Measurements from ENCODE around the gene OGFRL1. TPM values are rescaled to one million over a fixed set of nuclear protein-coding genes. Genes with fewer than 3 reads are reported as not detected.
A peak's percentile ranks its signal among the peaks of the same experiment; 100 is the strongest.

OGFRL1 gene
- total and polyA plus RNA-seq, 2 of the 4 experiments (the other 2 are of a cell fraction) = 5.4 to 5.7 TPM

DNA sequence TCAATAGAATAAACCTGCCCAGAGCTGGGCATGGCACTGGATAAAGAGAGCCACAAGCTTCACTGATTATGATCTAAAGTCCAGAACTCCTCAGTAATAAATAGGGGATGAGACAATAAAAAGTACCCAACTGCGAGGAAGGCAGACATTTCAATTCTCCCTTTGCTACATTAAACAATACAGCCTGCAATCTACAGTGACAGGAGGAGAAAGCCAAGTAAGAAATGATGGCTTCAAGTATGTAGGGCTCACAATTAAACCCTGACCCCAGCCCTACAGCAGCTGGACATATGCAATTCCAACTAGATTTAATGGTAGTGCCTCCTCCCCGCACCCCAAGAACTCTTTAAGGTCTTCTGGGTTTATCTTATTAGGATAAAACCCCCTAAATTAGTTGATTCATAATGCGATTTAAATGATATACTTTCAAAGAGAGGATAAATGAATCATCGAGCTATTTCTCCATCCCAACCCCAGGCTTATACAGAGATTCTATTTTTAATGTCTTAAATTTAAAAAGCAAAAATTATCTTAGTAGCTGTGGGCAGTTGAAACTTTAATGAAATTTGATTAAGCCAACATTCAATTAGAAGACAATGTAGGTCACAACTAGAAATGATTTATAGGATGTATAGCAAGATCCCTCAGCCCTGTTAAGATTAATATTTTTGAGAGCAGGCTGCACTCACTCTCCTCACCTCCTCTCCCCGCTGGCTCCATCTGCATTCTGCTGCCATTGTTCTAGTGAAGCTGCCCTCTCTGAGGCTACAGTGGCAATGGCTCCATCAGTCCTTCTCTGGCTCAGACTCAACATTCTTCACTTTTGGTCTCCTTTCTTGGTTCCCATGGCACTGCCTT lies 57.1 kb downstream of the OGFRL1 start:
- H2BK120ac ChIP-seq (ENCODE audit: low read depth, low read length) = no peak overlapping the region
- H3K4me2 ChIP-seq (ENCODE audit: low read depth, low read length) = no peak overlapping the region
- DNase-seq (no peak), ATAC-seq (ENCODE audit: low read depth) (no peak)
- no peak overlapping the region for H2AFZ ChIP-seq (replicated peaks; ENCODE audit: low read length, poor library complexity)
- no peak overlapping the region for H2BK20ac ChIP-seq (ENCODE audit: low read depth, low read length)
- no peak overlapping the region for H4K5ac ChIP-seq (ENCODE audit: low read depth, low read length)
- no peak overlapping the region for H3K27ac ChIP-seq (ENCODE audit: insufficient read depth, low read length)
- 89% methylated on average over 1 of the region's 5 CpGs; no CpG with 5 or more reads in 1 of the 2 experiments for WGBS, 2 experiments (ENCODE audit: extremely low coverage in 2 of 2, insufficient read length in 1 of 2)
- intact Hi-C loops (cut with micrococcal nuclease) (loop anchor here (5.0 kb wide), 1 partner anchor 53 kb away; no protein-coding TSS in a partner anchor), in situ Hi-C loops (cut with MboI; ENCODE audit: low sequenced_read_pairs) (no loop called here), dilution Hi-C loops (cut with HindIII; ENCODE audit: low sequenced_read_pairs, unreplicated experiment) (no loop called here)
- H3K23ac ChIP-seq (ENCODE audit: low read depth, low read length) = no peak overlapping the region
- H3K36me3 ChIP-seq (ENCODE audit: control insufficient read depth, insufficient read depth, low read length) = no peaks in the 10 kb centered on the region
- H3K9me1 ChIP-seq (ENCODE audit: insufficient read depth, low read length) = peaks cover under 1% of the 10 kb centered on the region; the same call in 1 of the 2 replicates
- peak overlapping the region; percentile 47; the same call in 1 of the 2 replicates for H3K18ac ChIP-seq (ENCODE audit: low read depth, low read length)
- ChIA-PET CTCF (interaction anchor here (0.9 kb wide), 1 partner anchor 160 kb away, joined by 3 read pairs; no protein-coding TSS in a partner anchor), POLR2A (ENCODE audit: unreplicated experiment) (no interaction called here)
- peak overlapping the region; percentile 14; the same call in 1 of the 2 replicates for H3K14ac ChIP-seq (replicated peaks; ENCODE audit: low read depth, low read length)
- H3K4ac ChIP-seq (ENCODE audit: low read depth, low read length) = no peak overlapping the region
- H4K20me1 ChIP-seq (ENCODE audit: insufficient read depth, low read length) = no peaks in the 10 kb centered on the region
- 0 out of 4 replicates have a peak, but pooled peaks cover 2 to 3% of the 10 kb centered on the region in 2 experiments for H3K79me1 ChIP-seq (ENCODE audit: low read depth in 1 of 2, low read length in 2 of 2)
- no peaks in the 10 kb centered on the region for H3K9me3 ChIP-seq (ENCODE audit: control insufficient read depth, insufficient read depth, low read length)
- no peak overlapping the region for H2AK9ac ChIP-seq (replicated peaks; ENCODE audit: low read depth, low read length, poor library complexity)
- H4K91ac ChIP-seq (ENCODE audit: insufficient read depth, low read depth, low read length) = no peak overlapping the region
- H2BK15ac ChIP-seq (ENCODE audit: low read depth, low read length) = no peak overlapping the region
- H2AK5ac ChIP-seq (ENCODE audit: low read depth, low read length) = no peak overlapping the region
- H3K4me3 ChIP-seq (ENCODE audit: insufficient read depth, low read depth, low read length) = no peak overlapping the region
- no peak overlapping the region for H4K8ac ChIP-seq (ENCODE audit: low read depth in 2 of 2, low read length in 2 of 2)
- no TSS peak for BruUV-seq (replicated peaks)
- no peak overlapping the region for H3K9ac ChIP-seq (ENCODE audit: low read depth, low read length)
- H3K56ac ChIP-seq (ENCODE audit: extremely low read depth, insufficient read depth, low read length) = no peak overlapping the region
- H3K4me1 ChIP-seq (ENCODE audit: control insufficient read depth, insufficient read depth, low read length) = peaks cover 4% of the 10 kb centered on the region
- no peak overlapping the region for H2BK5ac ChIP-seq (ENCODE audit: low read depth, low read length, poor library complexity, severe bottlenecking)
- no peaks in the 10 kb centered on the region for H3K27me3 ChIP-seq (ENCODE audit: control insufficient read depth, insufficient read depth, low read length)
- no peak for TF ChIP-seq CHD1 (IDR thresholded peaks at IDR 0.05; ENCODE audit: low read depth, low read length)
- TF ChIP-seq, protein P1, sequence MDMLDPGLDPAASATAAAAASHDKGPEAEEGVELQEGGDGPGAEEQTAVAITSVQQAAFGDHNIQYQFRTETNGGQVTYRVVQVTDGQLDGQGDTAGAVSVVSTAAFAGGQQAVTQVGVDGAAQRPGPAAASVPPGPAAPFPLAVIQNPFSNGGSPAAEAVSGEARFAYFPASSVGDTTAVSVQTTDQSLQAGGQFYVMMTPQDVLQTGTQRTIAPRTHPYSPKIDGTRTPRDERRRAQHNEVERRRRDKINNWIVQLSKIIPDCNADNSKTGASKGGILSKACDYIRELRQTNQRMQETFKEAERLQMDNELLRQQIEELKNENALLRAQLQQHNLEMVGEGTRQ (IDR thresholded peaks at IDR 0.05; ENCODE audit: low read depth, low read length) = no peak
- TF ChIP-seq MAFK (IDR thresholded peaks at IDR 0.05; ENCODE audit: low read depth, low read length) = no peak
- no peak for TF ChIP-seq SMC3 (IDR thresholded peaks at IDR 0.05; ENCODE audit: low read depth, low read length)
- TF ChIP-seq, protein P2, sequence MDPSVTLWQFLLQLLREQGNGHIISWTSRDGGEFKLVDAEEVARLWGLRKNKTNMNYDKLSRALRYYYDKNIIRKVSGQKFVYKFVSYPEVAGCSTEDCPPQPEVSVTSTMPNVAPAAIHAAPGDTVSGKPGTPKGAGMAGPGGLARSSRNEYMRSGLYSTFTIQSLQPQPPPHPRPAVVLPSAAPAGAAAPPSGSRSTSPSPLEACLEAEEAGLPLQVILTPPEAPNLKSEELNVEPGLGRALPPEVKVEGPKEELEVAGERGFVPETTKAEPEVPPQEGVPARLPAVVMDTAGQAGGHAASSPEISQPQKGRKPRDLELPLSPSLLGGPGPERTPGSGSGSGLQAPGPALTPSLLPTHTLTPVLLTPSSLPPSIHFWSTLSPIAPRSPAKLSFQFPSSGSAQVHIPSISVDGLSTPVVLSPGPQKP (IDR thresholded peaks at IDR 0.05; ENCODE audit: borderline replicate concordance, low read depth, low read length) = no peak
- no peak for TF ChIP-seq CEBPB (IDR thresholded peaks at IDR 0.05; ENCODE audit: low read depth, low read length)
- TF ChIP-seq MXI1 (IDR thresholded peaks at IDR 0.05; ENCODE audit: borderline replicate concordance, low read depth, low read length) = no peak
- TF ChIP-seq POLR2A (IDR thresholded peaks at IDR 0.05; ENCODE audit: low read depth, low read length) = no peak
- TF ChIP-seq RFX5 (IDR thresholded peaks at IDR 0.05; ENCODE audit: low read depth, low read length) = no peak
- TF ChIP-seq MAZ (IDR thresholded peaks at IDR 0.05; ENCODE audit: borderline replicate concordance, low read depth, low read length) = no peak
- no peak for TF ChIP-seq FOS (IDR thresholded peaks at IDR 0.05; ENCODE audit: low read depth, low read length)
- no peak for TF ChIP-seq NFE2L2 (IDR thresholded peaks at IDR 0.05; ENCODE audit: low read depth, low read length)
- TF ChIP-seq RCOR1 (IDR thresholded peaks at IDR 0.05; ENCODE audit: insufficient replicate concordance, low read length) = no peak
- TF ChIP-seq RAD21 (IDR thresholded peaks at IDR 0.05; ENCODE audit: low read length) = no peak
- TF ChIP-seq BHLHE40 (IDR thresholded peaks at IDR 0.05; ENCODE audit: low read depth, low read length) = no peak
